NCI-H524 (cell line): ENCODE measurements around the gene AGXT2.
"Not testable (repeated sequence)": the region's sequence is repeated elsewhere in the genome, so short reads cannot be mapped to it uniquely, and the experiment has no call there.

ENCODE experiments used
- DNase-seq, 2 experiments: peaks; one replicate each; lab custom pipeline; 2025; lab: John Stamatoyannopoulos, UW

Gene AGXT2

DNA sequence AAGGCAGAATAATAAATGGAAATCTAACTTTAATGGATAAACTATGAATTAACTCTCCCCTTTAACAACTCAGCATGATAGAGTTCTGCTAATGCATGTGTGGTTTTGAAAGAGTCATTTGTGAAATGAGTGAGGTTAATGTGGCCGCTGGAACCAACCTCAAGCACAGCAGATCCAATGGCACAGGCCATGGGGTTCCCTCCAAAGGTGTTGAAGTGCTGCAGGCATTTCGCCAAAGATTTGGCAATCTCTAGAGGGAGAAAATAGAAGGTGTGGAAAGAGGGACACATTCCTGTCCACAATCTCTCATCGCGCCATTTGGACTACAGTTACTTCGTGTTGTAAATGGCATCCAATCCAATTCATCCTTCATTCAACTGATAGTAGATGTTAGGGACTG, 35.0 kb downstream of the AGXT2 start:
- no peak for DNase-seq

DNA sequence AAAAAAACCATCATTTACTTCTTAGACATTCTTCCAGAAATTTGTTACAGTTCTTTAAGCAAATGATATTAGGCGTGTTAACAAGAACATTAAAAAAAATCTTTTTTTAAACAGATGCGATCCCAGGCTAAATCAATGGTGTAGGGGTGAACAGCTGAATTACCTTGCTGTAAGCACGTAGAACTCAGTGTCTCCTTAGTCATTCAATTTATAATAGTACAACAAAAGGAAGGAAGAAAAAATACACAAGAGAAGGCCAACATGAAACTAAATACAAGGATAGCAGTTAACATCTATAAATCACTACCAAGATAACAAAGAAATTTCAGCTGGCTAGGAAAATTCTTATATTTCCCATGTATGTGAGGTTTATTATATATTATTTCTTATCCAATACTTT, 35.4 kb downstream of the AGXT2 start:
- DNase-seq = no peak

DNA sequence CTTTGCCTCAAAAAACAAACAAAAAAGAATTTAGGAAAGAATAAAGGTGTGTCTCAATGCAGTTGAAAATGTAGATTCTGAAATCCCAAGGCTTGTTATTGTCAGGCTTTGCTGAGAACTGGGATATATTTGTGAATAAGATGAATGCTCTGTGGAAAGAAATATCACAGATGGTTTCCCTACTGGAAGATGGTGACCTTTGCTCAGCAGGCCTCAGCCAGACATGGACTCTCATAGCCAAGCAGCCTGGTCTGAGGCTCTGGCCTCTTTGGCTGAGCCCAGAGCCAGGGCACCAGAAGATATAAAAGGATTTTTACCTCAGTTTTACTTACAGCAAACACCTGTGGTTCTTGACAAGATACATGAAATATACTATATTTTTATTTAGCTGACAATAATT, 37.1 kb downstream of the AGXT2 start:
- no peak for DNase-seq

GRCh38 chr5:35009657-35010056, 38.1 kb downstream of the AGXT2 start:
- DNase-seq = no peak

DNA sequence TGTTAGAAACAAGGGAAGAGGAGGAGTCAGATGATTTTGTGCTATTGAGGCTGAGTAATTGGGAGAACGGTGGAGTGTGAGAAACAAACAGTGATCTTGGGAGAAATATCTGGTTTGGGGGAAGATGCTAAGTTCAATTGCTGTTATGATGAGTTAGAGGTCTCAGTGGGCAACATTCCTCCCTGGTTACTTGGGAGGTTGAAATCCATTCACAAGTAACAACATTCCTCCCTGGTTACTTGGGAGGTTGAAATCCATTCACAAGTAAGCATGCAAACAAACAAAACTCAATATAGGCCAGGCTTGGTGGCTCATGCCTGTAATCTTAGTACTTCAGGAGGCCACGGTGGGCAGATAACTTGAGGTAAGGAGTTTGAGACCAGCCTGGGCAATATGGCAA, 38.7 kb downstream of the AGXT2 start:
- no peak for DNase-seq

DNA sequence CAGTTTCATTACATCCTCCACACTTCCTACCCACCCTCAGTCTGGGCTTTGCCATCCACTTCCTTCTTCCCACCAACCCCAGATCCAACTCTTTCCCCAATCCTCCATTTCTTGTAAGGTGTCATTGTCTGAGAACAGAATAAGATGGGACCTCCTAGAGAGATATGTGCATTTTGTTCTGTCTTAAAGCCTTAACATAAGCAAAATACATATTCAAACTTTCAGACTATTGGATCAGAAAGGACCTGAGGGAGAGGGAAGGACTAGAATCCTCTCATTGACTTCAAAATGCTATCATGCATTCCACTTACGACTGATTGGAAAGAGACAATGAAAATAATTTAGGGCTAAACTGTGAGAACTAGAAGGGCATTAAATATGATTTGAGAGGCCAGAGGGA, 43.0 kb downstream of the AGXT2 start:
- no peak for DNase-seq

DNA sequence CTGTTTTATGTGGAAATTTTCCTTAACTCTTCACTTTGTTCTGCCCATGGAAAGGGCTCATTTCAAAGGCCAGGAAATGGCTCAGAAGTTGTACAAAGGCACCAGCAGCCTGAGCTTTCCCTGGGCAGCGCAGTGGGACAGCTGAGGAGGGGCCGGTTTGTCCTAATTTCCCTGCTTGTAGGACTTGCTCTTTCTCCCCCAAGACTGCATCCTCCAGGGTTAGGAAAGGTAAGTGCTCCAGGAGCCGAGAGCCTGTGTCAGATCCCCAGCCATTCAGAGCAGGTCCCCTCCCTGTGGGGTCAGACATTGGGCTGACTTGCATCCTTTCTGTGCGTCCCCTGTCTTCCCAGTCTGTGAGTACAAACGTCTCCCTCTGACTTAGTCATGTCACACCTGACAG, 43.5 kb downstream of the AGXT2 start:
- no peak for DNase-seq

GRCh38 chr5:35003018-35003957, 44.5 kb downstream of the AGXT2 start:
- peak; percentile 72 to 74 for DNase-seq

DNA sequence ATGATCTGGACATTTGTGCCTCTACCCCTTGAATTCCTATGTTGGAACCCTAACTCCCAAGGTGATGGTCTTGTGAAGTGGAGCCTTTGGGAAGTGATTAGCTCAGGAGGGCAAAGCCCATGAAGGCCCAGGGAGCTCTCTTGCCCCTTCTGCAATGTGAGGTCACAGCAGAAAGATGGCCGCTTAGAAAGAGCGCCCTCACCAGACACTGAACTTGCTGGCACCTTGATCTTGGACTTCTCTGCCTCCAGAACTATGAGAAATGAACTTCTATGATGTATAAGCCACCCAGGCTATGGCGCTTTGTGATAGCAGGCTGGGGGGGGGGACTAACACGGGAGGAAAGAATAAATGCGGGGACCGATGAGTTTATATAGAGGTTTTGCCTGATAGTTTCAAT, 45.3 kb downstream of the AGXT2 start:
- no peak for DNase-seq

GRCh38 chr5:35001842-35002241, 45.9 kb downstream of the AGXT2 start:
- DNase-seq = no peak

GRCh38 chr5:34998058-34998789, 49.5 kb downstream of the AGXT2 start:
- DNase-seq = peak in 1 of 2 experiments; percentile 63

GRCh38 chr5:34996261-34996660, 51.5 kb downstream of the AGXT2 start:
- no peak for DNase-seq

GRCh38 chr5:34993951-34994350, 53.8 kb downstream of the AGXT2 start:
- no peak for DNase-seq

GRCh38 chr5:34991486-34992238, 56.1 kb downstream of the AGXT2 start:
- DNase-seq = no peak

- DNase-seq = no peak
Measured at GRCh38 chr5:34986965-34987364, 60.8 kb downstream of the AGXT2 start.

DNA sequence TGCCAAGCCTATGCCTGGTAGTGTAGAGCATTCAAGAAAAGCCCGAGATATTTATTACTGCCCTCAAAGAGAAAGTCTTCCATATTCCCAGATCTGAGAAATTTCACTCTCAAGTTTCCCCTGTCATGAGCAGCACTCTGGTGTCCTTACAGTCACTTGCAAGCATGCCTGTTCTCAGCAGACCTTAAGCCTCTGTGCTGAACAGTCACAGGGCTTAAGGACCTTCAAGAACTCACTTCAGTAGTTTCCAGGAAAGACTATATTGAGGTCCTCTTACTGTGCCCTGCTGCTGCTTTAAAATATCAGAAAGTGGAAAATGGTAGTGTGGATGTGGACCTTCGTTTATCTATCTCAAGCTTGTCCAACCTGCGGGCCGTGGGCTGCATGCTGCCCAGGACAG, 64.9 kb downstream of the AGXT2 start:
- DNase-seq = peak in 1 of 2 experiments; percentile 9

- DNase-seq = no peak
Measured at GRCh38 chr5:34978681-34979080, 69.1 kb downstream of the AGXT2 start.

DNA sequence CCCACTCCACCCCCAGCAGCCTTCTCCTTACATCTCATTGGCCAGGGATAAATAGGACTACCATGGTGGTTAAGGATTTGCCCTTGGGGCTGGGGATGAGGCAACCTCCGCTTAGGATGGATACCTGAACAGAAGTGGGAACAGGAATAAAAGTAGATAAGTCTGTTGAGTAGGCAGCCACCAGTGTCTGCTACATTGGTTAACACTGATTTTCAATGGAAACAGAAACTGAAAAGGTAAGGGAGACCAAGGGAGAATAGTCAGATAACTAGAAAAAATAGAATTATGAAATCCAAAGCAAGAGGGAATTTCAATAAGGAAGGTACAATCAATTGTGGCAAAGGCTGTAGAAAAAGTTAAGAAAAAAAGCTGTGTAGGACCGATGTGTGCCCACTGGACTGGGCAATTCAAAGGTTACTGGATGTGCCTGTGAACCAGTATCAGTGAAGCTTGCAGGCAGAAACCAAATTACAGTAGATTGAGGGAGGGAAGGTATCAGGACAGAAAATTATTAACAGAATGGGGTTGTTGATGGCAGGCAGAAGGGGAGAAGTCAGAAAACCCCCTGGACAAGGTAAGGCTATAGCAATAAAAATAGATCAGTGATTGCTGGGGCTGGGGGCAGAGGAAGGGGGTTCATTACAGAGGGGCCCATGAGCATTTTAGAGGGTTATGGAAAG, 69.7 kb downstream of the AGXT2 start:
- no peak for DNase-seq

DNA sequence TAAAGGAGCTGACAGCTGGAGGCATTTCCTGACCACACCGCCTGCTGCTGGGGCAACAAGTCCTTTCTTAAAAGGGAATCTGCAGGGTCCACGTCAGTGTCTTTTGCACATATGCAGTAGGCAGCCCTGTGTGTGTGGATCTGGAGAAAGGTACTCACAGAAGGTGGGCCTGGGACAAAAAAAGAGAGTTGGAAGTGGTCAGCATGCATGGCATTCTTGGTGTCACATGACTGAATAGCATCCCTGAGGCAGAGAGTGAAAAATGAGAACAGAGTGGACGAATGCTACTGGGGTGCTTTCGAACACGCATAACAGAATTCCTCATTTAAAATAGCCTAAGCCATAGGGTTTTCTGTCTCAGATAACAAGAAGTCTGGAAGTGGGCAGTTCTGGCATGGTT, 71.4 kb downstream of the AGXT2 start:
- DNase-seq = no peak

- not testable (repeated sequence) for DNase-seq
Measured at GRCh38 chr5:34971655-34972054, 76.1 kb downstream of the AGXT2 start.

GRCh38 chr5:34970552-34970951, 77.2 kb downstream of the AGXT2 start:
- no peak for DNase-seq

DNA sequence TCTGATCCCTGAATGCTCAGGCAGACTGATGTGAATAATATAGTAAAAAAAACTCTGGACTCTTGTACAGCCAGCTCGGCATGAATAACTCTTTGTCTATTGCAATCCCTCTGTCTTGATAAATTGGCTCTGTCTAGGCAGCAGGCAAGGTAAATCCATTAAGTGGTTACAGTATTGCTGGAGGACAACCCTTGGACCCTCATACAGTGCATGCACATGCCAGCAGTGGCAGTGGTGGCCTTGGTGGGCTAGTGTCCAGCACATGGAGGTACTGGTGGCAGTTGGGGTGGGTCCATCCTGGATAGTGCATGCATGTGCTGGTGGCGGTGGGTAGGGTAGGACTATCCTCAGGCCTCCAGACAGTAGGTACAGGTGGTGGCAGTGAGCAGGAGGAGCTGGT, 79.5 kb downstream of the AGXT2 start:
- DNase-seq = no peak
